Spleen (tissue), 7 donors: ENCODE results near the gene TRPM7.

Experiments
- CTCF ChIP-seq, 11 experiments: fragments of 200-600 bp in 7 of 11; fragments of 450-650 bp in 4 of 11; sonication (generic) in 4 of 11; IDR thresholded peaks in 8 of 11; conservative IDR thresholded peaks in 3 of 11; 1 replicate in 7 of 11; 2 replicates in 4 of 11; pipeline versions ENCODE4 v1.4.0 to v1.8.0; 2016 to 2021; ENCODE audit warnings: antibody characterized with exemption in 11 of 11, inconsistent platforms in 4 of 11, mild to moderate bottlenecking in 1 of 11
- POLR2A ChIP-seq, 3 donors: fragments of 450-650 bp; IDR thresholded peaks; one replicate each; pipeline ENCODE4 v1.5.1; 2017; ENCODE audit warnings: antibody characterized with exemption in 3 of 3, mild to moderate bottlenecking in 1 of 3
- donor health status: DM: no; HTN: no; CAD: no; lungs with moderate emphysema.
- donor health status: DM: no; HTN: no; CAD: no.
- donor health status: DM: no; HTN: no; CAD: no.

GRCh38 chr15:50628421-50628820, 58.2 kb downstream of the TRPM7 start:
- TF ChIP-seq CTCF (IDR thresholded peaks at IDR 0.05 in 8 of 11, conservative IDR thresholded peaks at IDR 0.05 in 3 of 11) (no peak), POLR2A (IDR thresholded peaks at IDR 0.05) (no peak)
